HG02870 (cell line): Measurements from ENCODE around the gene HDAC4.

ENCODE experiments used
- ATAC-seq: cut with Tn5 transposase; IDR thresholded peaks from one replicate; pipeline ENCODE4 v1.9.1; 2021; ENCODE audit warnings: mild to moderate bottlenecking, moderate library complexity; ENCODE audit not compliant: unreplicated experiment

The HDAC4 gene

DNA sequence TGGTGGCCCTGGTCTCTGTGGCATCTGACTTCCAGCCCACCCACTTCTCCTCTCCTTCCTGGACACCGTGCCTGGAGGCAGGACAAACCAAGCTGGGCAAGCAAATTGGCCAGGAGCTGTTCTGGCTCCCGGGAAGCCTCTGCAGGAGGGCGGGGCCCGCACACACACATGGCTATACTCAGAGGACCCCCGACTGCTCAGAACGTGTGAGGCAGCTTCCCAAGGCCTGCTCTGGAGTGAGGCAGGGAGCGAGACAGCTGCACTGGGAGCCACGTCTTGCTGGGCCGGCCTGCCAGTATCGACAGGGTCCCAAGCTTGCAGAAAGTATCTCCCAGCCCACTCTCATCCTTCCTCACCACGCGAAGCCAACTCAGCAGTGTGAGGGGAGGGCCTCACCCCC is 295.6 kb downstream of the HDAC4 start:
- ATAC-seq = no peak

DNA sequence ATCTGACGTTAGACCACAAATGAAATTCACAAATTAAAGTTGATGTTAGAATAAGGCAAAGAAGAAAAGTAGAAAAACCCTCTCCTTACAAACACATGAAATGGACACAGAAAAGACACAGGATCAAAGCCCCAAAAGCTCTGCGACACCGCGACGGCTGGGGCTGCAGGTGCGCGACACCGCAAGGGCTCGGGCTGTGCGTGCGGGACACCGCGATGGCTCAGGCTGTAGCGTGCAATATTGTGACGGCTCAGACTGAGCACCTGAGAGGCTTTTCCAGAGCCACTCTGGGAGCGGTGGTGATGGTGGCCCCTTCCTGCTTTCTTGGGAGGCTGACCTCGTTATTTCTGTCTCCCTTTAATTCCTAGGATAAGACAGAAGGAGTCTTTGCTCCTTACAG is 296.0 kb downstream of the HDAC4 start:
- ATAC-seq = no peak

DNA sequence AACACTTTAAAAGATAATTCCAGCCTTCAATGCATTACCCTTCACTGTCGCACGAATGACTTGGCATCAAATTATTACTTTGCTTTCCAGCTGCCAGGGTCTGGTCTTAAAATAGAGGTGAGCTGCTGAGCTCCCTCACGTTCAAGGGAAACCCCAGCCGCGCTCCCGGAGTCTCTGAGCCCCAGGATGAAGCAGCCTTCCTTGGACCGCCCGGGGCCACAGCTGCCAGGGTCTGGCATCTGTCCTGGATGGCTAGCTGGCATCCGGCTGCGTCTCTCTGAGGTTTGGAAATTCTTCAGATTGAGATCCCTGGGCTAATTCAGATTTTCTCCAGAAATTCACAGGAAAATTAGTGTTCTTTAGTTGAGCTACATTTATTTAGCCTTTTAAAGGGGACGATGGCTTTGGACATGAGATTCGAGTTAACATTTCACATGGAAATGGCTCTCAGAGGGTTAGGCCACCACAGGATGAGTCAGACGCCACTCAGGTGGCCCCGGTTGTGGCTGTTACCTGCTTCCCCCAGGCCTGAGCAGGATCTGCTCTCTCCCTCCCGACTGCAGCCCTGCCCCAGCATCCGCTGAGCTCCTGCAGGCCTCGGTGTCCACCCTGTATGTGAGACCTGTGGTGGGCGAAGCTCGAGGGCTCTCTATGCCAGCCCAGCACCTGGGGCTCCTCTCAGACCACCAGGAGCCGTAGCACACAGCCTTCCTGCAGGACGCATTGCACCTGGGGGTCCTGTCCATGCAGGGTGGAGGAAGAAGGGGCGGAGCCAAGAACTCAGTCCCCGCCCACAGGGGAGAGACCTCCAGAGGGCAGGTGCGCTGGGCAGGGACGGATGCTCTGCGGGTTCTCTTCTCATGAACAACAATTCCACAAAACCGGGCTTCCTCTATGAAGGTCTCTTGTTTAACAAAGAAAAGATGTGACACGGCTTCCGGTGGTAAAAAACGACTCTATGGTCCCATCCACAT is 297.4 kb downstream of the HDAC4 start:
- ATAC-seq = no peak

DNA sequence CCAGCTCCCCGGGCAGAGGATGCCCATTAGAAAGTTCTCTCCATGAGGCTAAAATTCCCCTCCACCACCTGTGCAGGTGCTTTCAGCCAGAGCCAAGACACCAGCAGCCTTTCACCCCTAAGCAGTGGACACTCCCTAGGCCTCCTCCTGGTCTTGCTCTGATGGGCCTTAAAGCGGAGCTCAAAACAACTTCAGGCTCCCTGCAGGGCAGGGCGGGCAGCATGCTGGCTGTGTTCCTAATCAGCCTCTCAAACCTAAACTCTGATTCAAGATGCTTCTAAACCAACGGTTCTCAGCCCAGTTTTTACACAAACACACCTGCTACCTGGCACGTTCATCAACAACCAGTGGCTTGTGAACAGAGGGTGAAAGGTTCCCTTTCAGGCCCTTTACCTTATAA is 298.6 kb downstream of the HDAC4 start:
- ATAC-seq = no peak

DNA sequence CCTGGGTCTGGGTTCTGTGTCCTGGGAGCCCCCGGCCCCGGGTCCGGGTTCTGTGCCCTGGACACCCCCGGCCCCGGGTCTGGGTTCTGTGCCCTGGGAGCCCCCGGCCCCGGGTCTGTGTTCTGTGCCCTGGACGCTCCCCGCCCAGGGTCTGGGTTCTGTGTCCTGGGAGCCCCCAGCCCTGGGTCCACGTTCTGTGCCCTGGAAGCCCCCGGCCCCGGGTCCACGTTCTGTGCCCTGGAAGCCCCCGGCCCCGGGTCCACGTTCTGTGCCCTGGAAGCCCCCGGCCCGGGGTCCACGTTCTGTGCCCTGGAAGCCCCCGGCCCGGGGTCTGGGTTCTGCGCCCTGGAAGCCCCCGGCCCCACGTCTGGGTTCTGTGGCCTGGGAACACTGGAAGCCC is 299.0 kb downstream of the HDAC4 start:
- ATAC-seq = no peak

DNA sequence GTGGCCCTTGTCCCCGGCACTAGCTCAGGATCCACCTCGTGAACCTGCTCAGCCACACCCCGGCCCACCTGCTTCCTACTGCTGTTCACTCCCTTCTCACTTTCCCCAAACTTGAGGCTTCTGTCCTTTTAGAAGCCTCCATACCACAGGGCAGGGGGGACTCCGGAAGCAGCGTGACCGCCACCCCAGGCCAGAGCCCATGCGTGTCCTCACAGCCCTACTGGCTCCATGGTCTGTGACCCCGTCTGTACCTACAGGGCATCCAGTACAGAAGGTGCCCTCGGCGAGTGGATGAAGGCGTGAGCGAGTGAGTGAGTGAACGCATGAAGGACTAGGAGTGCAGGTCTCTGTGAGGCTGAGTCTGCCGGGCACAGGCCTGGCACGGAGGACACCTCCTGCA is 299.7 kb downstream of the HDAC4 start:
- ATAC-seq = no peak

DNA sequence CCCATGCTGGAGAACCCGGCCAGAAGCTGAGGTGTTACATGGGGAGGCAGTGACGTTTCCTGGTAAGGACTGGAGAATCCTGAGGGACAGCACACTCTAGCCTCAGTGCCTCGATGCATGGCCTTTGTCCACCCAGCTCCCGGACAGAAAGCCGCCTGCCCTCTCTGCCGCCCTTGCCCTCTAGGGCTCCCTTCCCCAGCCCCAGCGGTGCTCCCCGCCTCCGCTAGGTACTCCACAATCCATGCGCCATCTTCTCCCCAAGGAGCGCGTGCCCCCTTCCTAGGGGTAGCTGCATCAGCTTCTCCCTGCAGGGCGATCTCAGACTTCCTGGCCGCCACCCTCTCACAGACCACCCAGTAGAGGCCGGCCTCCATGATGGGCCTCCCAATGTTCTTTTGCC is 301.3 kb downstream of the HDAC4 start:
- ATAC-seq = no peak

DNA sequence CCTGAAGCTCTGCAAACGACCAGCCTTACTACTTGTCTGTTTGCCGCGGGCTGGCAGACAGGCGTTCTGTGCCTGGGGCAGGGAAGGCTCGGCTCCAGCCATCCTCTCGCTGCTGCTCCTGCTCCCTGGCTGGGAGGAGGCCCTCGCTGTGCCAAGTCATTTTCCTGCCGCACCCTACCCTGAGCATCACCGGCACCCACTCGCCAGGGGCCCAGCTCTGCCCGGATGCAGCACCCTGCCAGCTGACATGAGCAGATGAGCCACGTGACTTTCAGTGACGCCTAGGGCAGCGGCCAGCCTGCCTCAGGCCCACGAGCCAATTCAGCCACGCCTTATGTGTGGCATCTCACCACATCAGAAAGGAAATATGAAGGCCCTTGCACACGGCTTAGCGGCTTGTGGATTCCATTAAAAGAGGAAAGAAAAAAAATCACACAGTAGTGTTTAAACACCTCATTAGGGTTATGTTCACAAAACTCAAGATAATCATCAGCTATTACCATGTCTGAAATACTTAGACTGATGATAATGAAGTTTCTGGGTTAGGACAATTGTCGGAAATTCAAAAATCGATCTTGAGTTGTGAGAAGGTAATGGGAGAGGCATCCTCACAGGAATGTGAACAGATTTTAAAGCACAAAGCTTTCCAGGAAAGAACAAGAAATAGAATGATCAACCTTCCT is 302.4 kb downstream of the HDAC4 start:
- no peak for ATAC-seq

DNA sequence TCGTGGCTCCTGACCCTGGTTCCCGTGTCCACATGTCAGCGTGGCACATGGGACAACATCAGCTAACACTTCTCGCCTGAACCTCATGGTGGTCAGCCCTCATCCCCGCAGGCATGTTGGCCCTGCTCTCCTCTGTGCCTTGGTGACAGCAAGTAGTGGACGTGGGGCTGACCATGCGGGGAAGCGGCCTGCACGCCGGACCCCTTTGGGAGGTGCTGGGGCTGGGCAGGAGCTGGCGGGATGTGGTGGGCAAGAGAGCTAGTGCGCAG is 303.5 kb downstream of the HDAC4 start:
- ATAC-seq = no peak

DNA sequence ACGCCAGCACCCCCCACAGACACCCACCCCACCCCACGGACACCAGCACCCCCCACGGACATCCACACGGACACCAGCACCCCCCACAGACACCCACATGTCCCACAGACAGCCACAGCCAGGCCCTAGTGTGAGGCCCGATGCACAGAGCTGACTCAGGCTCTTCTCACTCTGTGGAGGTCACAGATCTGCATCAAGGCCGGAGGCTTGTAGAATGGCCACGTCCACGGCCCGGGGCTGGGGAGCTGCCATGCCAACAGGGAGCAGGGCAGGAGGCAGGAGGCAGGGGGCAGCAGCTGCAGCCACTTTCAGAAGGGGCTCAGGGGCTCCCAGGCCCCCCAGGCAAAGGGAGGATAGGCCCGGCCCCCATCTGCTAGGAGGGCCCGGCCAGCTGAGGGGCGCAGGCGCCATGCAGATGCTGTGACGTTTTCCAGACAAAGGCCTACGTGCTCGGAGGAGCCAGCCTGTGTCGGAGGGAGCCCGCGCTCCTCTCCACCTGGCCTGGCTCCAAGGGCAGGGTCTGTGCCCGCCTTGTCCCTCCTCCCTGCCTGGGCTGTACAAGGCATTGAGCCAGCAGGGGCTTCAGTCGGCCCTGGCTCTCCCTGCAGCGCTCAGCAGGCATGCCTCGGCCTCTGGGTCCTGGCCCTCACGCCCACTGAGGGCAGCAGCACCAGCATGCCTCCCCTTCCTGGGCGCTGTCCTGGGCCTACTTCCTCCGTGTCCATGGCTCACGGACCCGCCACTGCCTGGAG is 304.0 kb downstream of the HDAC4 start:
- ATAC-seq = no peak

DNA sequence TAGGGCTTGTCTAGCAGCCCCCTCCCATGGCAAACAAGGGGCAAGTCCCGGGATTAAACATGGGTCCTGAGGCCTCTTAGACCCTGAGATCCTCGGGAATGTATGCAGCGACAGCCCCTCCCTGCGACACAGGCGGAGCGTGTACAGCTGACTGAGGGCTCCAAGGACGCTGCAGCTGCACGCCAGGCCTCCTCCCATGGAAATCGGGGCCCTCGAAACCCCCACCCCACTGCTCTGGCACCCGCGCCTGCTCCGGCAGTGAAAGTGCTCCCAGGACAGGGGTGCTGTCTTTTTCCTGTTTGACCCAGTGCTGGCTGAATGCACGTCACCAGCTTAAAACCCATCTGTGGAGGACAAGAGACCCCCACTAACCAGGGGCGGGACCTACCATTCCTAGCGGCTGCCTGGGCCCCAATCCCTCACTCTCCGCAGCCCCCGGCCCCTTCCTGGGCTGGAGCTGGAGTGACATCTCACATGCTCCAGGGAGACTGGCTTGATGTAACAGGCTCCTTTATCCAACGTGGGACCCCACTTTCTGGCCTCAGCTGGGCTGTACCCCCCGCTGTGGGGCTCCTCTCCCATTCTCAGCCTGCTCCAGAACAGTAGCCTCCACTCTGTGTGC is 305.2 kb downstream of the HDAC4 start:
- no peak for ATAC-seq

DNA sequence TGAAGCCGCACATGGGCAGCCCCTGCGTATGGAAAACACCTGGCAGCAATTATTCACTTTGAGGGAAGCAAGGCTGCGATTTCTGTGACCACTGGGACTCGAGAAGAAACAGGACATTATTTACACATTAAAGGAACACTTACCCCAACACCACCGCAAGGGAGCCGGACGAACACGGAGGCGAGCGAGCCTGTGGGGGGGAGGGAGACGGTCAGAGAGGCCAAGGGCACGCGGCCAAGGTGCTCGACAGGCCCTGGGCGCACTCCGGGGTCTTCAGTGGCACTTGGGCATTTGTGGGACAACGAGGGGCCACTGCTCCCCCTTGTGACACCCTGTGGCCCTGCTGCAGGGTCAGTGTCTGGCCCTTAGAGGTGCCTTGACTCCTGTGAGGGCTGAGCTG is 306.0 kb downstream of the HDAC4 start:
- ATAC-seq = no peak

DNA sequence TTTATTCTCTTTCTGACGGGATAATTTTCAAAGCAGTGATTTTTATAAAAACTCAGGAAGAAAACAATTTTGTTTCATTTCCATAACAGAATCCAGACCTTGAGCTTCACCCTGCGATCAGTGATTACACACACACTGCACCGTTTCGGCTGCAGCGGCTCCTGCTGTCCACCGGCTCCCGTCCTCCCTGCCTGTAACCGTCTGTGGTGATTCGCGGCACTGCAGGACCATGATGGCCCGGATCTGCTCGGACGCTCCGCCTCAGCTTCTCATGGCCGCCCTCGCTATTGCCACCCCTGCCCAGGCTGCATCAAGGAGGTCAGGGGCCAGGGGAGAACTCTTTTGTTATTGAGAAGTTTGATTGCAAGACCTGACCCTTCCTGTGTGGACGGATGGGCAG is 306.9 kb downstream of the HDAC4 start:
- no peak for ATAC-seq

DNA sequence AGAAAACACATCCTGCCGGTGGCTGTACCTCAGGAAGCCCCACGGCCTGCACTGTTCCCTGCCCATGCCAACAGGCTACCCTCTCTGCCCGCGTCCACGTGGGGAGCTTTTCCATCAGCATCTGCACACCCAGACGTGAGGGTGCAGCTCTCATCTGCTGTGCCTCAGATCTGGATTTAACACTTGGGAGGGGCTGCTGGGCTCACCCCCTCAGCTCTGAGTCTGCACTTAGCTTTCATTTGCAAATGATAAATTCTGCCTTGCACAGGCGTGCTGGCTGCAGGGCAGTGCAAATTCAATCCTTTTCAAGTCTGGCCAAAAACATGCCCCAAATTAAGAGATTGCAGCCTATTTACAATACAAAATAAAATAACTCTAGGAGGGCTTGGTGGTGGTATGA is 307.3 kb downstream of the HDAC4 start:
- no peak for ATAC-seq

DNA sequence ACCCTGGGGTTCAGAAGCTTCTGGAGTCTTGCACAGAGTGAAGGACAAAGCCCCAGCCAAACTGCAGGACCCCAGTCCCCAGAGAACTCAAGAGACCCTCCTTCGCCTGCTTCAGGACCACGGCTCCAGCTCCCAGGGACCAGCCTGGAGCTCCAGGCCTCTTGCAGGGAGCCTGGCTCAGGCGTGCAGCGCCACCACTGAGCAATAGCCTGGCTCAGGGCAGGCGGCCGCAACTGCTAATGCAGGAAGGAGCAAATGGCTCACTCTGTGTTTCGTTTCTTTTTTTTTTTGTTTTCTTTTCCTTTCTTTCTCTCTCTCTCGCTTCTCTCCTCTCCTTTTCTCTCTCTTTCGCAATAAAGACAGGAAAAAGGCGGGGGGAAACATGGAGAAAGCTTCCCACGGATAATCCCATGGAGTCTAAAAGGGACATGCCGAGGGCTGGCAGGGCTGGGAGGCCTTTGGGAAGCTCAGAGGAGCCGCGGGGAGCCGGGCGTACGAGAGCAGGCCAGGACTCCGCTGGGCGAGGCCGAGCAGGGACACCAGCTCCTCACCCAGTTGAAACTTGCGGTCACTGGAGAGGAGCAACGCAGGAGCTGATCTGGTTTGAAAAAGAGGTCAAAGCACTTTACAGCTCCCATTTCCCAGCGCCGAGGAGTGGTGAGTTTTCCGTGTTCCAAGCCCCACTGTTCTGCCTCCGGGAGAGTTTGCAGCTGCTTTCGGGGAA is 308.1 kb downstream of the HDAC4 start:
- ATAC-seq = no peak

DNA sequence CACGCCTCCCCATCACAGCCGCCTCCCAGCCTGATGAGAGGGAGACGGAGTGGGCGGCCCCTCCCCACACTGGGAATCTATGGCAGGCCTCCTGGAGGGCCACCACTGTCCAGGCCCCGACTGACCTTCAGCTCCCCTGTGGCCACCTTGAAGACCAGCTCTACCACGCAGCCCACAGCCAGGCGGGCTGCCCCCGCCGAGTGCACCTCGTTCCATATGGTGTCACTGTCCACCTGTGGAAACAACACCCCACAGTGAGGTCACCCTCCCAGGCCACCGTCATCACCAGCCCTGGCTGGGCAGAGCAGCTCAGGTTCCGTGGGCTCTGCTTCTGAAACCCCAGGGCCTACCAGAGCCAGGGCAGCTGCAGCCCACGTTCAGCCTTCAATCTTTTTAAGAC is 310.9 kb downstream of the HDAC4 start:
- ATAC-seq = no peak

DNA sequence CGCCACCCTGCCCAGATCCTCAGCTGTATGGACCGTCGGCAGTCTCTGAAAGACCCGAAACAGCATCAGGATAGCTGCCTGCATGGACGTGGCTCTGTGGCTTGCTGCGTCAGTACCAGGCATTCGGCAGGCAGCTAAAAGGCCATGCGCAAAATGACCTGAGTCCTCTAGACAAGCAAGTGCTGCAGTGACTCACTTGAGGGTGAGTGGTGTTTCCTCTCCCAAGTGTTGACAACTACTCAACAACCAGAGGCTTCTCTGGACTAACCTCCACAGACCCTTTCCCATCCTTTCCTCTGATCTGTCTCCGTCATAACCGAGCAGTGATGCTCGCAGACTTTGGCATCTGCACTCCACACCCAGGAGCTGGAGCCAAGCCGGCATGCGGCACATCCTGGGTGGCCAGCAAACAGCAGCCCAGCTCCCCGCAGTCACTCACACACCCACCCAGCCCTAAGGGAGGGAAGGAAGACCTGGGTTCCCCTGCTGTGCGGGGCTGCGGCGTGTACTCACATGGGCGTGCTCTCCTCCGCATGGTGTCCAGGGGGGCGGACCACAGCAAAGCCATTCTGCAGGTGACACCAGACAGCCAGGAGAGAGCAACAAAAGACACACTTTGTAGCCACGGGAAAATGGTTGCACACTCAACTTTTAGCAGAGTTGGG is 313.6 kb downstream of the HDAC4 start:
- ATAC-seq = no peak

DNA sequence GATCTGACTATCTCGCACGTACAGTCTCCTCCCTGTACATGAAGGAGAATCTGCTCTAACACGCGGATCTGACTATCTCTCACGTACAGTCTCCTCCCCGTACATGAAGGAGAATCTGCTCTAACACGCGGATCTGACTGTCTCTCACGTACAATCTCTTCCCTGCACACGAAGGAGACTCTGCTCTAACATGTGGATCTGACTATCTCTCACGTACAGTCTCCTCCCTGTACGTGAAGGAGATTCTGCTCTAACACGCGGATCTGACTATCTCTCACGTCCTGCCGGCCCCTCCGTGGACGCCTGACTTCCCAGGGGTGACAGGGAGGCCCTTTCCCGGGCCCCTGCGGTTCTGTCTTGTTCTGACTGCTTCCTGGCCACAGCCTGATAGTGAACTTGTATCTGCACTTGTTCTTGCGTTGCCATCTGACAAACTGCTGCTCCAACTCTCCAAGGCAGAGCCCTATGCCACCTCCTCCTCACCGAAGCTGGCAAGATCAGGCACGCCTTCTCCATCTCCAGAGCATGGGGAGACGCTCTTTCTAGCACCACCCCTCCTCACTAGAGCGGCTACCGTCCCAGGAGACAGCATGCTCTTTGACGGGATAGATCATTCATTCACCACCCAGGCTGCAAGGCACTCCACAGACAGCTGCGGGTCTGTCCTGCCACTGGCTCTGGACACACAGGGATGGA is 314.3 kb downstream of the HDAC4 start:
- ATAC-seq = no peak

DNA sequence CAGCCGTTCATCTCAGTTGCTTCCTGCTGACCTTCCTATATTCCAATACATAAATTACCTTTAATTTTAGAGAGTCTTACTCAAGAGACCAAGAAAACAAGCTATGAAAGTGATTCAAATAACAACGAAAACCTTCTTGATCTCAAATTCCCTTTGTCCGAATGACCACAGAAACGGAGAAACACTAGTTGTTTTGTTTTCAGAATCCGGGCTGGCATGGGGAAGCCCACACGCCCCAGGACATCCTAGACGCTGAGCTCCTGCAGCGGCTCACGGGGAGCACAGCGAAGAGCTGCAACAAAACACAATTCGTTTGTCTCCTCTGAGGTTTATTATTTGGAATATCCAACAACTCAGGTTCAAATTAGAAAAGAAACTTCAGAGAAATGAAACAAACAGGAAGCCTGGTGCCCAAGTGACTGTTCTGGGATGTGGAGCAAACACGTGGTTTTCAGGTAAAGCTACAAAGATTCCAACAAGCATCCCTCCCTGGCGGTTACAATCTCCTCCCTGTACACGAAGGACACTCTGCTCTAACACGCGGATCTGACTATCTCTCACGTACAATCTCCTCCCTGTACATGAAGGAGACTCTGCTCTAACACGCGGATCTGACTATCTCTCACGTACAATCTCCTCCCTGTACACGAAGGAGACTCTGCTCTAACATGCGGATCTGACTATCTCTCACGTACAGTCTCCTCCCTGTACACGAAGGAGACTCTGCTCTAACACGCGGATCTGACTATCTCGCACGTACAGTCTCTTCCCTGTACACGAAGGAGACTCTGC is 315.4 kb downstream of the HDAC4 start:
- ATAC-seq = no peak
